Gastrocnemius medialis (tissue), 4 donors: ENCODE data around the gene CYB561D1. TPM values are rescaled to one million over a fixed set of nuclear protein-coding genes. Genes with fewer than 3 reads are reported as not detected.

ENCODE experiments used
- ATAC-seq, 2 donors: fragments of 150-250 bp; one replicate each; pipeline ENCODE4 v1.9.1; 2016
- DNase-seq, 2 donors: peaks; one replicate each; pipeline ENCODE4 v3.0.0-alpha.2; 2019
- H3K27ac ChIP-seq, 4 donors: fragments of 200-600 bp; sonication (generic); 1 replicate in 1 of 4; 2 replicates in 3 of 4; pipeline ENCODE4 v1.5.1; 2016 to 2018; ENCODE audit warnings: mild to moderate bottlenecking in 2 of 4, moderate library complexity in 1 of 4
- H3K27me3 ChIP-seq, 3 donors: fragments of 200-600 bp; sonication (generic) in 2 of 3; 1 replicate in 1 of 3; 2 replicates in 2 of 3; pipeline versions ENCODE4 v1.5.1 to v1.6.0; 2016 to 2019; ENCODE audit warnings: mild to moderate bottlenecking in 1 of 3, moderate library complexity in 1 of 3
- H3K36me3 ChIP-seq, 2 donors: fragments of 200-600 bp; sonication (generic) in 1 of 2; one replicate each; pipeline ENCODE4 v1.5.1; 2017 to 2018
- H3K4me1 ChIP-seq, 2 donors: fragments of 200-600 bp; sonication (generic) in 1 of 2; one replicate each; pipeline ENCODE4 v1.5.1; 2016 to 2017; ENCODE audit warnings: mild to moderate bottlenecking in 2 of 2
- H3K4me3 ChIP-seq, 4 donors: fragments of 200-600 bp; sonication (generic) in 3 of 4; 1 replicate in 1 of 4; 2 replicates in 3 of 4; pipeline ENCODE4 v1.5.1; 2016 to 2019; ENCODE audit warnings: mild to moderate bottlenecking in 2 of 4
- H3K9me3 ChIP-seq, 3 donors: fragments of 200-600 bp; sonication (generic) in 2 of 3; 1 replicate in 1 of 3; 2 replicates in 2 of 3; pipeline ENCODE4 v1.5.1; 2016 to 2019
- CTCF ChIP-seq, 5 experiments: fragments of 450-650 bp in 3 of 5; fragments of 200-600 bp in 2 of 5; sonication (generic) in 2 of 5; IDR thresholded peaks in 4 of 5; conservative IDR thresholded peaks in 1 of 5; 1 replicate in 4 of 5; 2 replicates in 1 of 5; pipeline ENCODE4 v1.5.1; 2016 to 2019; ENCODE audit warnings: antibody characterized with exemption in 5 of 5, mild to moderate bottlenecking in 3 of 5, moderate library complexity in 3 of 5
- POLR2A ChIP-seq, 2 donors: fragments of 450-650 bp; IDR thresholded peaks; one replicate each; pipeline ENCODE4 v1.6.1; 2017; ENCODE audit warnings: antibody characterized with exemption in 2 of 2, mild to moderate bottlenecking in 2 of 2, moderate library complexity in 2 of 2
- in situ Hi-C, 4 donors: fragments of 200-750 bp; cut with MboI; loops; one replicate each; pipeline versions ENCODE4 v1.15.0 to v1.8.0; 2017; ENCODE audit warnings: low sequenced_read_pairs in 4 of 4
- intact Hi-C: fragments of 100-400 bp; cut with DNase I; formaldehyde crosslinking; loops from one replicate; pipeline ENCODE4 v1.15.1; 2023; ENCODE audit warnings: low total_unique reads
- total RNA-seq, 4 donors: library from RNA; depleted of rRNA; stranded (reverse); fragments of >200 nt; gene quantifications; one replicate each; pipeline versions ENCODE4 v1.1.0 to v1.2.3, GENCODE V29; 2016

The CYB561D1 gene
- total RNA-seq, 4 donors from 2014 or later, result 3.1 to 8.0 (median 3.9) TPM

GRCh38 chr1:109467301-109467777, 26.6 kb upstream of the CYB561D1 start:
- DNase-seq (peak in 1 of 2 donors; percentile 95), ATAC-seq (peak; percentile 66 to 73)
- in situ Hi-C loops (no loop called here), intact Hi-C loops (loop anchor here (2.0 kb wide), 1 partner anchor 65 kb away; no protein-coding TSS in a partner anchor)
- no peaks in the 10 kb centered on the region for H3K9me3 ChIP-seq
- peak overlapping the region; percentile 93 to 100 (median 97) for H3K27ac ChIP-seq
- TF ChIP-seq CTCF (IDR thresholded peaks at IDR 0.05 in 4 of 5, conservative IDR thresholded peaks at IDR 0.05 in 1 of 5) (no peak), POLR2A (IDR thresholded peaks at IDR 0.05) (peak in 1 of 2 donors; percentile 31)
- peak overlapping the region; percentile 66 to 96 (median 78) for H3K4me3 ChIP-seq
- H3K4me1 ChIP-seq, result peaks cover 51 to 54% of the 10 kb centered on the region in 2 donors
- H3K36me3 ChIP-seq, result no peaks in the 10 kb centered on the region
- no peaks in the 10 kb centered on the region for H3K27me3 ChIP-seq

- no peak for ATAC-seq
- no peak for DNase-seq
- Histone ChIP-seq H3K36me3 (no peaks in the 10 kb centered on the region), H3K9me3 (no peaks in the 10 kb centered on the region), H3K27ac (peak overlapping the region; percentile 93 to 100 (median 97)), H3K4me1 (peaks cover 58 to 61% of the 10 kb centered on the region in 2 donors), H3K4me3 (peak overlapping the region; percentile 66 to 96 (median 78)), H3K27me3 (no peaks in the 10 kb centered on the region)
- TF ChIP-seq CTCF (IDR thresholded peaks at IDR 0.05 in 4 of 5, conservative IDR thresholded peaks at IDR 0.05 in 1 of 5), result no peak
- no peak for TF ChIP-seq POLR2A (IDR thresholded peaks at IDR 0.05)
- in situ Hi-C loops (no loop called here), intact Hi-C loops (no loop called here)
Observed at GRCh38 chr1:109468061-109468460, 25.8 kb upstream of the CYB561D1 start.

GRCh38 chr1:109468903-109469302, 25.0 kb upstream of the CYB561D1 start:
- no peak for ATAC-seq
- H3K4me1 ChIP-seq, result peaks cover 65 to 68% of the 10 kb centered on the region in 2 donors
- TF ChIP-seq POLR2A (IDR thresholded peaks at IDR 0.05), result no peak
- no peak for TF ChIP-seq CTCF (IDR thresholded peaks at IDR 0.05 in 4 of 5, conservative IDR thresholded peaks at IDR 0.05 in 1 of 5)
- no peaks in the 10 kb centered on the region for H3K9me3 ChIP-seq
- H3K4me3 ChIP-seq, result peak overlapping the region in 1 of 4 donors; percentile 96
- H3K36me3 ChIP-seq, result no peaks in the 10 kb centered on the region
- no peaks in the 10 kb centered on the region for H3K27me3 ChIP-seq
- H3K27ac ChIP-seq, result peak overlapping the region; percentile 93 to 100 (median 97)
- in situ Hi-C loops, result no loop called here
- intact Hi-C loops, result no loop called here
- no peak for DNase-seq

- Histone ChIP-seq H3K4me1 (peaks cover 73 to 77% of the 10 kb centered on the region in 2 donors), H3K4me3 (peak overlapping the region in 2 of 4 donors; percentile 12 to 29), H3K9me3 (no peaks in the 10 kb centered on the region), H3K36me3 (peaks cover 0 to 2% of the 10 kb centered on the region in 2 donors), H3K27ac (peak overlapping the region; percentile 93 to 100 (median 97)), H3K27me3 (no peaks in the 10 kb centered on the region)
- in situ Hi-C loops, result no loop called here
- TF ChIP-seq CTCF (IDR thresholded peaks at IDR 0.05 in 4 of 5, conservative IDR thresholded peaks at IDR 0.05 in 1 of 5) (no peak), POLR2A (IDR thresholded peaks at IDR 0.05) (peak; percentile 53 to 72)
- peak; percentile 47 to 53 for ATAC-seq
- DNase-seq, result peak; percentile 68 to 70
- intact Hi-C loops, result no loop called here
Observed at GRCh38 chr1:109470245-109470644, 23.6 kb upstream of the CYB561D1 start.
